HG03135 (cell line): ENCODE measurements around the gene LHX3.

Experiments used
- ATAC-seq: cut with Tn5 transposase; IDR thresholded peaks from one replicate; pipeline ENCODE4 v1.9.1; 2021; ENCODE audit warnings: mild to moderate bottlenecking, moderate library complexity; ENCODE audit not compliant: unreplicated experiment

LHX3 gene

DNA sequence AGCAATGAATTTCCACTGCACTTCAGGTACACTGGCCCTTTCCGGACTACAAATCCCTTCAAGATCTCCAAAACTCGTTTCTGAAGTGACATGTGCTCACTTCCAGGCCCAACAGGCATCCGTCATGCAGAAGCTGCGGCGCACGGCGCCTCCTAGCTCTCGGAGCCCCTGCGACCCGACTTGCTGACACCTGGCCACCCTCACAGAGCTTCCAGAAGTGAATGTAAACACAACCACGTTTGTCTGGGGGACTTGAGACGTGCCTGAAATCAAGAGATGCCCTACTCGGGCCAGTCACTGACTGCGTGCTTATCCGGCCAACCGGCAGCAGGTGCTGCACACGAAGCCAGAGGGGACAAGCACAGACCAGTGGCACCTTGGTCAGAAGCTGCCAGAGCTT is 4.9 kb upstream of the LHX3 start:
- ATAC-seq, result no peak

GRCh38 chr9:136209232-136209631 is 4.3 kb upstream of the LHX3 start:
- ATAC-seq, result no peak

DNA sequence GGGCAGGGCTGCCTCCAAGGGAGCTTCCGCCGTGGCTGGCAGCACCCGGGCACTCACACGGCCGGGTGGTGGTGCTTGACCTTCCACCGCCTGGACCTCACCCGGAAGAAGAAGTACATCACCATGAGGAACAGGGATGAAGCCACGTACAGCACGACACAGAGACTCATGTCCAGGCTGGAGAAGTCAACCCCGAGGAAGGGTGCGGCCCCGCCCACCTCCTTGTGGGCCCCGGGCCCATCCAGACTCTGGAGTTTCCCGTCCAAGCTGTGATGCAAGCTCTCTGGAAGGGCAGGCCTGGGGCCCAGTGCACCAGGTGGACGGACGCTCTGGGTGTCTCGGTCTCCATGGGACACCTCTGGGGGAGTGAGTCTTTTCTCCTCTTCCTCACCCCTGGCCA is 3.7 kb upstream of the LHX3 start:
- ATAC-seq, result no peak

DNA sequence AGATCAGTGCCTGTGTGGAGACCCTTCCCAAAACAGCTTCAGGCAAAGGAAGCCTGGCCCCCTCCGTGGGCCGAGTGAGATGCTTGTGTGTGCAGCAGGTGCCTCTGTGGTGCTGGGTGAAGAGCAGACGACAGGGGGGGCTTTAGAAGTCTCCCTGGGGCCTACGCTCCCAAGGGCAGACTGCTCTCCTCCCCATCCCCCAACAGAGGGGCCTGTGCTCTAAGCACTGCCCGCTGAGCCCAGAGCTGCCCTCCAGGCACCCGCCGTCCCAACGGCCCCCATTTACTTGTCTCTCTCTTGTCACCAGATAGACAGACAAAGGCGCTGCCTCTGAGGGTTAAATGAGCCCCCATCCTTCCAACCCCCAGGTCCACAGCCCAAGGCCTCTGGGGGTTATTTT is 2.7 kb upstream of the LHX3 start:
- ATAC-seq, result no peak

- ATAC-seq, result no peak
These were observed 1.8 kb upstream of the LHX3 start for GRCh38 chr9:136206602-136207275.

DNA sequence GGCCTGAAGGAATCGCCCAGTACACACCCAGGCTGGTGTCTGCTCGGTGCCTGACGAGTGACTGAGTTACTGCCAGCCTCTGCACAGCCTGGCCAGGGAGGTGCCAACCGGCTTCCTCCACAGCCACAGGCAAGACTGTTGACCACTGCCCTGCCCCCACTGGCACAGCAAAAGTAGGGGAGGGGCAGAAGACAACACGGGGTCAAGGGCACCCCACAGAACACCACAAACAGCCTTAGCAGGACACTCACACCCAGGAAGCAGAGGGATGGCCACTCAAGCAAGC is 722 bp upstream of the LHX3 start:
- ATAC-seq, result no peak

DNA sequence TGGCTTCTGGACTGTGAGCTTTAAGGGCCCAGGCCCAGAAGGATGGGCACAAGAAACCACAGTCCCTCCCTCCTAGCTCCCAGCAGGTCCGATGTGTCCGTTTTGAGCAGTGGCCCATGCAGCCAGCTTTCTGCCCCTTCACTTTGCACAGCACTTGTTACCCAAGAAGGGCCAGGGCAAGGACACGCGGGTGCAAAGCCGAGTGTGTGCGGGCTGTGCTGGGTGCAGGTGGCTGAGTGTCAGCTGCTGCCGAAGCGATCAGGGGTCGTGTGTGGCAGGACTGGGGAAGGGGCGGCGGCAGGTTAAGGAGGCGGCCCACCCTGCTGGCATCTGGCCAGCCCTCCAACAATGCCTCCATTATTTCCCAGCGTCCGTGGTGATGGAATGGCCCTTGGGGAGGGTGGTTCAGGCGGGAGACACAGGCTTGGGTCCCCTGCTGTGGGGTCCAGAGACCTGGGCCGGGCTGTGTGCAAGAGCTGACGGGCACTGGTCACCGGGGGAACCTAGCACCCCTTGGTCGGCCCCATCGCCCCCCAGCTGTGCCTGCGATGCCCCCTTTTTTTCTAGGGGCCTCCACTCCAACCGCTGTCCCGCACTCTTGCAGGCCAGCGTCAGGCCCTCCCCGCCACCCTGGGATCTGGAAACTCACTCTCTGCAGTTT is 653 bp downstream of the LHX3 start:
- no peak for ATAC-seq

- no peak for ATAC-seq
These were observed 1.4 kb downstream of the LHX3 start for GRCh38 chr9:136203408-136204144.

DNA sequence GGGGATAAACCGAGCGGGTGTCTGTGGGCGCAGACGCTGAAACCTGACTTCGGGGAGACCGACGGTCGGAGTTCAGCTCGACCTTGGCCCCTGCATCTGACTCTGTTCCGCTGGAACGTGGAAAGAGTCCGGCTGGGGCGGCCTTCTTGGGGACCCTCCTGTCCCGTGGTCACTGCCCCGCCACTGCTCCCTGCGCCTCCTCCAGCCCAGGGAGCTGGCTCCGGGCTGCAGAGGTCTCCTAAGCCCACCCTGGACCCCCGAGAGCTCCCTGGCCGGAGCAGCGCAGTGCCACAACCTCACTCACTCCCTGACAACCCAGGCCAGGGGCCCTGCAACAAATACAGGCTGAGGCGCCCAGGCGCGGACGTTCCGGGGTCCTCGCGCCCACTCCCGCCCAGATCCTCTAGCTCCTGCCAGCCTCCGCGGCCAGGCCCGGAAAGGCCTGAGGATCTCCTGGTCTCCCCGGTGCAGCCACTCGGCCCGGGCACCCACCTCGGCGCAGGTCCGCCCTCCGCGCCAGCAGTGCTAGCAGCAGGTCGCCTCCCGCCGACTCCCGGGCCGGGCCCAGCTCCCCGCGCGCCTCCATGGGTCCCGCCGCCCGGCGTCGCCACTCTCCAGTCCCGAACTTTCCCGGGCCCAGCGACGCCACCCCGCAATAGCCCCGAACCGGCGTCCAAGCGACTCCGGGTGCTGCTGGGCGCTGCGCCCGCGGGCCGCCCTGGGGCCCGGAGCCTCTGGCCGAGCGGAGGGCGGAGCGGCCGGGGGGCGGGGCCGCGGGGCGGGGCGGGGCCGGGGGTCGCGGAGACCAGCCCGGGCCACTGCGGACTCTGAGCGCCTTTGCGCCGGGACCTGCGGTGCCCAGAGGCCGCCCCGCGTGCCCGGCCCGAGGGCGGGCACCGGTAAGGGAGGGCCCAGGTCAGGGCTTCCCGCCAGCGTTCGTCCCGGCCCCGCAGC is 2.2 kb downstream of the LHX3 start:
- no peak for ATAC-seq

DNA sequence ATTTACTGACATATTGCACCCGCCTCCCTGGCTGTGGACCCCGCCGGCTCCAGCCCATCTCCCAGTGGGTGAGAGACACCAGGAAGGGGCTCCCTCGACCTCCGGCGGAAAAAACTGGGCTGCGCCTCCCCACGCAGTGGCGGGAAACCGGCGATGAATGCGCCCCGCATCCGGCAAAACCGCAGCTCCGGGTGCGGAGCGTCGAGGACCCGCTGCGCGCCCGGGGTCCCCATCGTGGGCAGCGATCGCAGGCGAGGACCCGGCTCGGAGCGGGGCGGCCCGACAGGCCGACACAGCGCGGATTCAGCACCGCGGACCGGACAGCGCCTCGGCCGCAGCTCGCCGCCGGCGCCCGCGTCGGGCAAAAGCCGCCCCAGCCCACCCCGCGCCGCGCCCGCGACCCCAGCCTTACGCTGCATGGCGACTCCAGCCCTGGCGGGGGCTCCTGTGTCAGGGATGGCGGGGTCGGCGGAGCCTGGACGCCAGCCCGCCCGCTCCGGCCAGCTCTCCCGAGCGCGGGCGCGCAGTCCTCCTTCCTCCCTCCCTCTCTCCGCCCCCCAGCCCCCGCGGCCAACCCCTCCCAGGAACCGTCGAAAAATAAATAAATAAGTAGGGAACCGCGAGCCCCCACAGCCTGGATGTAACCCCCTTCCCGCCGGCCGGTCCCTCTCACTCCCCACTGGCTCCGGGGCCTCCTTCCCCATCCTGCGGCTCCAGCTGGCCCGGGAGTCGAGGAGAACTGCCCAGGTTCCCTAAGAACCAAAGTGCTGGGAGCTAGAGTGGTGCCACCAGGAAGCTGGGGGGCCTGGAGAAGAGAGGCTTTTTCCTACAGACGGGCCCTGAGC is 3.1 kb downstream of the LHX3 start:
- no peak for ATAC-seq

DNA sequence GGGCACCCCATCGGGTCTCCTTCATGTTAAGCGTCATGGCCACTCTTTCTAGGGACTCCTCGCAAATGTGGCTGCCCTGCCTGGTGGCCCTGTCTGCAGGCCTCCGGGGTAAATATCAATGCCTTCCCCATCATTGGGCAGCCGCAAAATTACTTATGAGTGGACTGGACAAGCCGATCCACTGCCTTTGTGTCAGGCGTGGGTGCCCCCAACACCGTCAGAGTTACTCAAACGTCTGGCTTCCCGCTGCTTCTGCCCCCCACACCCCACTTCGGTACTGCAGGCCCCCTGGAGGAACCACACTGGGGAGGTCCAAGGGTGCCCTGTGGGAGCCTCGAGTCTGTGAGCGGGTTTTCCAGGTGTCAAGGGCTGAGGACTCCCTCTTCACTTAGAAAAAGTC is 3.8 kb downstream of the LHX3 start:
- no peak for ATAC-seq

DNA sequence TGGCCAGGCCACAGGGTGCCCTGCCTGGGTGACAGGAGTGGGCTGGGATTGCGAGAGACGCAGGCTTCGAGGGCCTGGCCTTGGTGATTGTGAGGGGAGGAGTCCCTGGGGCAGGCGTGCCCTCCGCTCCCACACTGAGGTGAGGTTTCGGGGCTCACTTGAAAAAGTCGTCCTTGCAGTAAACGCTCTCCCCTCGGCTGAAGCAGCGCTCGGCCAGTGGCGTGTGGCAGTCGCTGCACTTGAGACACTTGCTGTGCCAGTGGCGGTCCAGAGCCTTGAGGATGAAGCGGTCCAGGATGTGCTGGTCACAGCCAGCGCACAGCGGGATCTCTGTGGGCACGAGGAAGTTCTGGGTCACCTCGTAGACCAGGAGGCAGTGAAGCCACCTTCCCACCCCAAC is 4.5 kb downstream of the LHX3 start:
- ATAC-seq, result no peak

DNA sequence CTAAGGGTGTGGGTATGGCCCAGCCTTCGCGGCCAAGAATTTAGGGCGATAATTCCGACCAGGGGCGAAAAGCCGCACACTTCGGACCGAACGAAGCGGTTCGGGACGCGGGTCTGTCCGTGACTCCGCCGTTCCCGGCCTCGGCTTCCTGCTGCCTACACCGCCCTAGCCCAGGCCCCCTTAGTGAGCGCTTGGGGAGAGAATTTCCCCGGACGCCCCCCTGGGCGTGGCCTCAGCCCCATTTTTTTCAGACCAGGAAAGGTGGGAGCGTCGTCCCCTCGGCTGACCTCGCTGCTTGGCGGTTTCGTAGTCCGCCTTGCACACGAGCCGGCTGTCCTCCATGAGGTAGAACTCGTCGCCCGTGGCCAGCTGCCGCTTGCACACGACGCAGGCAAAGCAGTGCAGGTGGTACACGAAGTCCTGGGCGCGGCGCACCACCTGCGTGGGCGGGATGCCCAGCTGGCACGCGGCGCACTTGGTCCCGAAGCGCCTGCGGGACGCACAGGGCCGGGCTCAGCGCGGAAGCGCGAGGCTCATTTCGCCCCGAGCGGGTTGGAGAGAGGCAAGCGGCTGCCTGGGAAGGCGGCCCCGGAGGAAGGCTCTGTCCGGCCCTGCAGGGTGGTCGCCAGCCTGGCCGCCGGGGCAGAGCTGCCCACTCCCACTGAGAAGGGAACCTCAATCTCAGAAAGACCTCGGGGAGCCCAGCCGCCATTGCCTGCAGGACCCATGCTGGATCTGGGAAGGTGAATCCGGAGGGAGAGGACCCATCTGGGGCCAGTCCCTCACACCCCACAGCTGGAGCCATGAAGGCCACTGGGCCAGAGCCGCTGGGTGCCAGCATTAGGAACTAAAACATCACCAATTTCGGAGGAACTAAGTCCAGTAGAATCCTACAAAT is 5.3 kb downstream of the LHX3 start:
- no peak for ATAC-seq

- no peak for ATAC-seq
These were observed 6.3 kb downstream of the LHX3 start for GRCh38 chr9:136198605-136199083.

GRCh38 chr9:136197930-136198604 is 6.9 kb downstream of the LHX3 start:
- ATAC-seq, result no peak

- no peak for ATAC-seq
These were observed 7.6 kb downstream of the LHX3 start for GRCh38 chr9:136197084-136197875.

- no peak for ATAC-seq
These were observed 8.4 kb downstream of the LHX3 start for GRCh38 chr9:136196404-136197083.
